HG03135 (cell line): ENCODE measurements around the gene TMC2.
A peak's percentile ranks its signal among the peaks of the same experiment; 100 is the strongest.
"Not testable (repeated sequence)": the region's sequence is repeated elsewhere in the genome, so short reads cannot be mapped to it uniquely, and the experiment has no call there.

Experiments used
- ATAC-seq: cut with Tn5 transposase; IDR thresholded peaks from one replicate; pipeline ENCODE4 v1.9.1; 2021; ENCODE audit warnings: mild to moderate bottlenecking, moderate library complexity; ENCODE audit not compliant: unreplicated experiment

Gene TMC2

DNA sequence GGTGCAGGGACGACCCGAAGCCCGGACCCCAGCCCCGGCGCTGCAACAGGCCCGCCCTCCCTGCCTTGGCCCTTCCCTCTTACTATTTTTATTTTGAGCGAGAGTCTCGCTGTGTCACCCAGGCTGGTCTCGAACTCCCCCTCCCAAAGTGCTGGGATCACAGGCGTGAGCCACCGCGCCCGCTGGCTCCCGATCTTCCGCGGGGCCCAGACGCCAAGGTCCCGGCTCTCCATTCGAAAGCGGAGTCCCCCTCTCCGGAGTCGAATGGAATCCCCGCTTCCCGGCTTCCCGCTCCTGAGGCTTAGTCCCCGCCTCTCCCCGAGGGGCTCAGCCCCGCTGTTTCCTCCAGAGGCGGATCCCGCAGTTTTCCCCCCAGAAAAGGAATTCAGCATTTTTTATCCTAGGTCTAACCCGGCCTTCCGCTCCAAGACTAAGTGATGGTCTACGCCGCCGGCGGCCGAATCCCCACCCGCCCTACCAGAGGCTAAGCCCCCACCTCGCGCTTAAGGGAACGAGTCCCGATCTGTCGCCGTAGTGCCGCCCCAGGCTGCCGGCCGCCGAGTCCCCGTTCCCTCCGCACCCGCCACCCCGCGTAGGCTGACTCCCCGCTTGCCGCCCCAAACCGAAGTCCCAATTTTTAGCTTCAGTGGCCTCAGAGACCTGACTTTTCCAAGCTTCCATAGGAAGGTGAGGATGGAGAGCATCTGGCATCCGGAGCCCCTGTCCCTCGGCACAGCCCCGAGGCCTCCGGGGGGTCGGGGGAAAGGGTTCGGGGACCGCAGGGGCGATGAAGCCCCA is 11.5 kb upstream of the TMC2 start:
- ATAC-seq = peak; percentile 37

DNA sequence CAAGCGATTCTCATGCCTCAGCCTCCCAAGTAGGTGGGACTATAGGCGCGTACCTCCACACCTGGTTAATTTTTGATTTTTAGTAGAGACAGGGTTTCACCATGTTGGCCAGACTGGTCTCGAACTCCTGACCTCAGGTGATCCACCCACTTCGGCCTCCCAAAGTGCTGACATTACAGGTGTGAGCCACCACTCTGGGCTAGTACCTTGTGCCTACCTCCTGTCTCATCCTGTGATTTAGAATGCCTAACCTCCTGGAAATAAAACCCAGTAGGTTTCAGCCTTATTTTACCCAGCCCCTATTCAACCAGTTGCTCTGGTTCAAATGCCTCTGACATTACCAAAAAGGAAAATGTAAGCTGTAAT is 10.2 kb upstream of the TMC2 start:
- ATAC-seq = not testable (repeated sequence)

DNA sequence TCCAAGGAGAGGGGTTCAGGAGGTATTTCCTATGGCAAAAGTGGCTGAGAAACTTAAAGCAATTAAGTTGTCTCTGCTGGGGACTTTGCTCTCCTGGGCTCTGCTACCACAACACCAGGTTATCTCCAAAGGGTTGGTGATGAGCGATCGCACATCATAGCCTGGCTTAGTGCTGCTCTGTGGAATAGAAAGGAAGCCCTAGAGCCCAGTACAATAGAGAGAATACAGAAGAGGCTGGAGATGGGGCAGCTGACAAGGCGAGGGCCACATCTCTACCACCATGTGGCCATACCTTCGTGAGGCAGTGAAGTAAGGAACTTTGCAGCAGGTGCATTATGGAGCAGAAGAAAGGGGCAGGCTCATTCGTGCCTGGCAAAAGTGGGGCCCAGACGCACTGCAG is 8.6 kb upstream of the TMC2 start:
- ATAC-seq = no peak

DNA sequence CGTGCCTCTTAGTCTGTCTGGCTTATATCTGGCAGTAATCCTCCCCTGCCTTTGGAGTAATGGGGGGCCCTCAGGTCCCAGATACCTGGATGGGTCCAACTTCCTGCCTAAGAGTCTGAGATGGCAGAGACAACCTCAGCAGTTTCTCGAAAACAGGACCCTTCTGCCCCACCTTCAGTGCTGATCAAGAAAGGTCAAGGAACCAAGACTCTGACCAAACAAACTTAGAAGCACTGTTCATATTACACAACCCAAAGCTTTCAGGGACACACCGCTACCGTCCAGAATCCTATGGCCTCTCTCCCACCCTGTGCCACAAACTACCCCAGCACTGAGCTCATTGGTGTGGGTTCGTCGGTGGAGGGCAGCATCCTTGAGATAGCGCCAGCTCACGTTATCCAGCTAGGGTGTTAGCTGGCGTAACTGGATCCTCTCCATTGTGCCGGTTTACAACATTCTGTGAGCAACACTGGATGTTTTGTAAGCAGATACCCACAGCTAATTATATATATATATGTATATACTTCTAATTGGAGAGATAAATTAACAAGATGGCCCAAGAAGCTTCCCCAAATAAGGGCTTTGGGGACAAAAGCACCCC is 7.6 kb upstream of the TMC2 start:
- ATAC-seq = no peak

DNA sequence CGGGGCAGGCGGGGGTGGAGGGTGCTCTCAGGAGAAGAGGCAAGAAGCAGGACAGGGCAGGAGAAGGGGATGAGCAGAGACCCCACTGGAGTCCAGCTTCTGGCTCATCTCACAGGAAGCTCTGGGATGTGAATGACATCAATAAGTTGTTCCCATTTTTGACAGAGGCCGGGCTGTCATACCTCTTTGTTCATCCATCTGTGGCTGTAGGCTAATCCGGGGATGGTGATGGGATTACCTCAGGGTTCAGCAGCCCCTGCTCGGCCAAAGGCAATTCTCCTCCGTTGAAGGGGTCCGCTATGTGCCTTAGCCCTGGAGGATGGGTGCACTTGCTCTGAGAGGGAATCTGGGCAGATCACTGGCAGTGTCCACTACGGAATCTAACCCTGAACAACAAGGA is 3.3 kb upstream of the TMC2 start:
- ATAC-seq = no peak

DNA sequence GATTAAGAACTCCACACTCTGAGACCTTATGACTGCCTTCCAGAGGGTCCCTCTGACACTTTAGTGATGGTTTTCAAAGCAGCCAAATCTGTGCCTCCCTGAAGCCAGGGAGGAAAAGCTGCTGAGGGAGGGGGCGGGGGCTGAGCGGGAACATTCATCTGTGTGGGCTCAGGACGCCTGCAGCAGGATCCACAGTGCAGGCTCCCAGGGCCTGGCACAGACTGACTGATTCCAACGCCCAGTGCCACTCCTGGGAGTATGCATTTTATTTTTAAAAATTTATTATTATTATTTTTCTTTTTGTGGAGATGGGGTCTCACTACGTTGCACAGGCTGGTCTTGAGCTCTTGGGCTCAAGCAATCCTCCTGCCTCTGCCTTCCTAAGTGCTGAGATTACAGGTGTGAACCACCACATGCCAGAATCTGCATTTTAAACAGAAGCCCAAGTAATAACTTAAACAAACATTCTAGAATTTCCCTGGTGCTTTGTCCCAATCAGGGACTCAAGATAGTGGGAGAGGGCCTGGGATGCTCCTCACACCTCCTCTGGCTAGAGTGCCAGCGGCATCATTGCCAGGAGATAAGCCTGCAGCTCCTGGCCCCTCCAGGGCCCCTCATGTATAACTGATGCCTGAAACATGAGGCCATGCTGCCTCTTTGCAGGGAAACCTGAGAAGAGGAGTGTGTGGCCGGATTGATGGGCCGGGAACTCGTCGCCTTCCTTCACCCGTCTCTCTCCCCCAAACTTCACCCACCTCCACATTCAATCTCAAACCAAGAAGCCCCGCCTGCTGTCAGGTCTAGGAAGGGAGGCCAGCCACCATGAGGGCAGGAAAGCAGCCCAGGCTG is 438 bp upstream of the TMC2 start:
- ATAC-seq = no peak

DNA sequence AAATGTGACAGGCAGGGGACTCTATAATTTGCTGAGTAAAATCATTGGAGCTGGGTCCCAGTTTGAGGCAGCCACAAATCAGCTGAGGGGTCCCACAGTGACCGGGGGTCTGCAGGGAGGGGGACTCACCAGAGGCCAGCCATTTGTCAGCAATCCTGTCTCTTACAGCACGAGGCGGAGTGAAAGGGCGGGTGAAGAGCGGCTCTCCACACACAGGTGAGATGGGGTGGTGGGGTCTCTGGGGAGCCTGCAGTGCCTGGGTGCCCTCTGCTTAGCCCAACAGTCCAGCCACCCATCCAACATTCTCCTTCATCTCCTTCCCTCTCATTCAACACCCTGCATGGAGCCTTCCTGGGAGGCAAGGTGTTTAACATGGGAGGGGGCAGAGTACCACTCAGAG is 728 bp downstream of the TMC2 start:
- ATAC-seq = no peak

DNA sequence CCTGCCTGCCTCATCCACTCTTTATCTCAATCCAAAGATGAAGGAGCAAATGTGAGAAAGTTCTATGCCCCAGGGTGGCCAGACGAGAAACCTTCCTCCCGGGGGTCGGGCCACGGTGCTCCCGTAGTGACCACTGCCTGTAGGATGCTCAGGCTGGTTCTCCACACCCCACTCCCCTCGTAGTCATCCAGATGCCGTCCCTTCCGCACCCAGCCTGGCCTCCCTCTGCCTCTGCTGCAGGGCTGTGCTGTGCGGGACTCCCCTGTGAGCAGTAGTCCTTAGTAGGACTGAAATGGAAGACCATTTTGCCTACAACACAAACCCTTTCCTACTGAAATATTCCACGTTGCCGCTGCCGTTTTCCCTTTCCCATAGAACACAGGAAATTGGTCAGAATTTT is 2.0 kb downstream of the TMC2 start:
- no peak for ATAC-seq

DNA sequence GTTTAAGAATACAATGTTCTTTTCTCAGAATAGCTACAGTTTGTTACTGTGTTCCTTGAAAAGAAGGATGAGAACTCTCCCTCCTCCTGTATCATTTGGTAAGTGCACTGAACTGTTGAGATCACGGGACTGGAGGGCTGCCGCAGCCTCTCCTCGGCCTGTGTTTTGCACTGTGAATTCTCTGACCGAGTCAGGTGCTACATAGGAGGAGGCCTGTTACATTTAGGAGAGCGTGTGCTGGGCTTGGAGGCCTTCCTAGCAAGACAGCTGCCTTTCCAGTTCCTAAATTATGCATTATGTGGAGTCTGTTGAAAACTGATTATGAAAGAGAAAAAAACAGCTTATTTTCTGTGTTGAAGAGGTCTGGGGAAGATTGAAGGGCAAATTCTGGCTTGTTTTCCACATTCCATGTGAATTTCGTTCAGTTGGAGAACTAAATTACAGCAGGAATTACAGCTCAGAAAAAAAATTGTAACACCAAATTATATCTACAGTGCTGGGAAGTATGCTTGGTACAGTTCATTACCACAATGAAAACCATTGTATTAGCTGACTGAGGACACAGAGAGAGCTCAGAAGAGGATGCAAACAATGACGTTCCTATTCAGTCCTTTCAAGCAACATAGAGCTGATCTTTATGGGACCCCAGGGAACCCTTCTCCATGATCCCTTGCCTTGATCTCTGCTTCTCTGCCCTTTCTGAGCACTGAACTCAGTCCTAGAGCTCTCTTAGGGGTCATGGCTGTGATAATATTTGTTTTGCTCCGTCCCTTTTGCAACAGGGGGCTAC is 2.8 kb downstream of the TMC2 start:
- no peak for ATAC-seq

DNA sequence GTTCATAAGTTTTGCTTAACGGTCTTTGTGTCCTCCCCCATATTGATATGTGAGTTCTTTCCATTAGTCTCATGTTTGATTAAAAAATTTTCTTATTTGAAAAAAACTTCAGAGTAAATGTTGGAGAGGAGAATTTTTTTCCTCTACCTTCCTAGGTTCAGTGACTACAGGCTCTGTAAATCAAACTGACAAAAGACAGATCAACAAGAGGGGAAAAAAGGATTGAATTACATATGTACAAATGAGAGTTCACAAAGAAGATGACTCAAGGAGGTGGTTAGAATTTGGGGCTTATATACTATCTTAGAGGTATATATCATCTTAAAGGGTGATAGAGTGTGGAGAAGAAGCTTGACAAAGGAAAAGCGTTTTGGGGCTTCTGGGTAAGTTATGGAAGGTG is 5.6 kb downstream of the TMC2 start:
- no peak for ATAC-seq

DNA sequence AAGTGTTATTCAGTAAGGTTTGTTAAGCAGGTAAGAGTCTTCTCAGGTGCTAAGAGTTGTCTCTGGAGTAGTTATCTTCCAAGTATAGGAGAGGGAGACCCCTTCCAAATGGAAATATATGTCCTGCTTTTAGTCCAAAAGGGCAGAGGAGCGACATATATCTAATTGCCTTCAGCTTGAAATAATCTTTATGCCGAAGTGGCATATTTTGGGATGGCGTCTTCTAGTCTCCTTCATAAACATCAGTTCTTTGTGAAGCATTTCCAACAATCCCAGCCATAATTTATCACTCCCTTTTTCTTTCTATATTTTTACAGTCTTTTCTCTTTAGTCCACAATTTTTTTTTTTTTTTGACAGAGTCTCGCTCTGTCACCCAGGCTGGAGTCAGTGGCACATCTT is 6.0 kb downstream of the TMC2 start:
- ATAC-seq = no peak

DNA sequence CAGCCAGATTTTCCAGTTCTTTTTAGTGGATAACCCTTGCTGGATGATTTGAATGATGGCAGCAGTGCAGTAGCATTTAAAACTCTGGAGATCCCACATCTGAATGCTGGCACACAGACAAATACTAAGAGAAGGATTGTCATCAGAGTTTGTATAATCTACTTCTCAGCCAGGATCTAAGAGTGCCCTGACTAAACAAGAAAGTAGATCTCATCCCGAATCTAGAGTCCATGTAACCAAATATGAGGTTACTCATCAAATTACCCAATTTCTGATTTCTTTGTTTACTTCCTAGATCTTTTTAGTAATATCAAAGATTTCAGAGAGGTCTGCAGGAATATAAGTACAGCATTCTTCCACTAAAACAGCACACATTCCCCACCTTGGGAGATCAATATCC is 7.8 kb downstream of the TMC2 start:
- no peak for ATAC-seq

DNA sequence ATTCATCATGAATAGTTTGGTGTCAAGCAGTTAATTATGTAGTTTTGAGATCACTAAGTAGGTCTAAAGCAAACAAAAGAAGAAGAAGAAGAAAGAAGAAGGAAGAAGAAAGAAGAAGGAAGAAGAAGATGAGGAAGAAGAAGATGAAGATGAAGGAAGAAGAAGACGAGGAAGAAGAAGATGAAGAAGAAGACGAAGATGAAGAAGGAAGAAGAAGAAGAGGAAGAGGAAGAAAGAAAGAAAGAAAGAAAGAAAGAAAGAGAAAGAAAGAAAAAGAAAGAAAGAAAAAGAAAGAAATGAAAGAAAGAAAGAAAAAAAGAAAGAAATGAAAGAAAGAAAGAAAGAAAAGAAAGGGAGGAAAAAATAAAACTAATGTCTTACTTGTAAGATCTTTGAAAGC is 9.2 kb downstream of the TMC2 start:
- ATAC-seq = no peak

DNA sequence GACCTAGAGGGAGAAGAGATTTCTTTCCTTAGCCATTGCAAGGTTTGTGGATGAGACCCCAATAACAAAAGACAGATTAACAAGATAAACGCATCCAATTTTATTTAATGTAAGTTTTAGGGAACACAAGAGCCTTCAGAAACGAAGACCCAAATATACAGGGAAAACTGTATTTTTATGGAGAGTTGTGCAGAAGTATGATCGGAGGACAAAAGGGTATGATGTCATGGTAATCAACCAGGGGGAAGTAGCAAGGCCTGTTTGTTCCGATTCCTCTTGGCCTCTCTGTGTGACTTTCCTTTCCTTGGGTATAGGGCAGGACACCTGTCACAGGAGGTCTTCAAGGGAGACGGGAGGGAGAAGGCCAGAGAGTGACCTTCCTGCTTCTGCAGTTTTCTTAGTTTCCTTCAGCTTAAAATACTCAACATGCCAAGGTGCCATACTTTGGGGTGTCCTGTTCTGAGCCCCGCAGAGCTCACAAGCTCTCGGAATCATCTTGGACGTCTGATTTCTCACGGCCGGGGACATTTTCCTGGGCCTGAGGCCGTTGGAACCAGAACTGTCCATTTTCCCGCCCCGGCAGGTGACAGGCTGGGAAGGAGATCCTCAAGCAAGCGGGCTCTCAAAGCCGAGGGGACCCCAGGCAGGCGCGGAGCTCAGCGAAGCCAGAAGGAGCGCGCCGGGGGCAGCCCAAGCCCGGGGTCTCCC is 21.7 kb downstream of the TMC2 start:
- ATAC-seq = no peak

DNA sequence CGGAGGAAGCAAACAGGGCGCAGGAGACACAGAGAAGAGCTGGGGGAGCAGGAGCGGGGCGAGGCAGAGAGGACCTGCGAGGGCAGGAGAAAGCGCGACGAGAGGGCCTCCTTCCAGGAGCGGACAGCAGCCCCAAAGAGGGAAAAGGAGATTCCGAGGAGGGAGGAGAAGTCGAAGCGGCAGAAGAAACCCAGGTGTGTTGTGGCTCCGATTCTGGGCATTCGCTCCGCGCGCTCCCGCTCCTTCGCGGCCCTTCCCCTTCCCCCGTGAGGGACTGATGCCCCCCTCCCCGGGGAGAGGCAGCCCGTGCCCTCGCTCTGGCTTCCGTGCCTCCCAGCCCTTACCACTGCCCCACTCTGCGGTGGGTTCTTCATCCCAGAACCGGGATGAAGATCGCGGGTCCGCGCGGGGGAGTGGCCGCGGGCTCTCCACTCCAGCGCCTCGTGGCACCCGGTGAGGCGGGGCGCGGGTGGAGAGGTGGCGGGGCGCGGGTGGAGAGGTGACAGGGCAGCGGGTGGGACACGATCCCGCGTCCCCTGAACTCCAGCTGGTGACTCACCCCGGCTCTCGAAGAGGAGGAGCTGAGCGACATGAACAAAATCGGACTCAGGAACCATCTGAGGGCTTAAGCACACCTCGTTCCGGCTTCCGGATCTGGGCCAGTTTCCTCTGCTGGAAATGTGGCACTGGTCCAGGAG is 22.4 kb downstream of the TMC2 start:
- ATAC-seq = no peak

DNA sequence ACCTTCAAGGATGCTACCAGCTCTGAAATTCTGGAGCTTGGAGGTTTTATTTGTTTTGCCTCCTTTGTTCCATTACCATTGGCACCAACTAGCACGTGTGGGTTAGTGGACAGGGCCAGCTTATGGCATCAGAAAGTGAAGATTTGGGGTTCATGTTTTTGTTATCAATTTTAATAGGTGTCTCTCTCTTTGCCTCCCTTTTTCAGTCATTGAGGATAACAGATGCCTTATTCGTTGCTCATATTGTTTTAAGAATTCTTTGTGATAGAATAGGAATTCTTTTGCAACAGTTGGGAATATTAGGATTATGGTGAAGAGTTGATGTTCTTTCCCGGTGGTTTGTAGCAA is 22.9 kb downstream of the TMC2 start:
- ATAC-seq = no peak

DNA sequence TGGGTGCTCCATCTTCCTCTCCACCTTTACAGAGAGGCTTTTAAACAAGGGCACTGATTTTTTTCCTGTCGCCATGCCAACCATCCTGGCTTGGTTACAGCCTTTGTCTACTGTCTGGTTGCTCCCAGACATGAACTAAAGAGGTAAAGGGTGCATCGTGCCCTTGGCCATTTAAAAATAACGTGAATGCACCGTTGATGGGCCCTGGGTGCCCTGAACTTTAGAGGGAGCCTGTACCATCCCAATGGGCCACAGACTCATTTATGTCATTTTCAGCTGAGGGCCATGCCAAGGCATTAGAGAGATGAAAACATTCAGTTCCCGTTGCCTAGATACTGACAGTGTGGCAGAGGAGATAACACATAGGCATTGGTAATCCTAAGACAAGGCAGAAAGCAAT is 23.3 kb downstream of the TMC2 start:
- ATAC-seq = no peak

DNA sequence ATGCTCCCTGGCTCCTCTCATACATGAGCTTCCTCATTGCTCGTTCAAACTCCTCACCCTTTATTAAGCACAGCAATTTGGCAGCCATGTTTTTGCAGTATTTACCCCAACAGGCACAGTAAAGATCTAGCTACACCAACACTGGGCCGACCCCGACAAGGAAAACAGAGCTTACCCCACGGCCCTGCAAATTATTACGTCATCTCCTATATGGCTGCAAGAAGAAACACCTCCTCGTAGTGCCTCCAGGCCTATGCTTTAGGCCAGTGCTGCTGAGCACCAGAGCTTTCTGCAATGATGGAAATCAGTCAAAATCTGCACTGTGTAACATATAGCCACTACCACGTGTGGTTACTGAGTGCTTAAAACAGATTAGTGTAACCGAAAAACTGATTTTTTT is 26.7 kb downstream of the TMC2 start:
- ATAC-seq = no peak

DNA sequence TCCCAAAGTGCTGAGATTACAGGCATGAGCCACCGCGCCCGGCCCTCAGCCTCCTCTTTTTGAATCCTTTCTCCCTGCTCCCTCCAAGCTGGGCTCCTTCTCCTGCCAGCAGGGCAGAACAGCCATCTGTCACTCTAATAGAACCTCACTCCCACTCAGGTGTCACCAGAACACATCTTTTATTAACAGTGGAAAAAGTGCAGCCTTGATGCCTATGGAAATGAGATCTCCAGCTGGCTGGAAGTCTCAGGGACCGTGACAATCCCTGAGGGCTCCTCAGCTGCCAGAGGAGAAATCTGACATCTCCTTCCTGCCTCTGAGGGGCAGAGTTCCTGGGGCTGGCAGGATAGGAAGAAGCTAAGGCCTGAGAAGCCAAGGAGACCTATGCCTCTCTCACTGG is 28.0 kb downstream of the TMC2 start:
- no peak for ATAC-seq

DNA sequence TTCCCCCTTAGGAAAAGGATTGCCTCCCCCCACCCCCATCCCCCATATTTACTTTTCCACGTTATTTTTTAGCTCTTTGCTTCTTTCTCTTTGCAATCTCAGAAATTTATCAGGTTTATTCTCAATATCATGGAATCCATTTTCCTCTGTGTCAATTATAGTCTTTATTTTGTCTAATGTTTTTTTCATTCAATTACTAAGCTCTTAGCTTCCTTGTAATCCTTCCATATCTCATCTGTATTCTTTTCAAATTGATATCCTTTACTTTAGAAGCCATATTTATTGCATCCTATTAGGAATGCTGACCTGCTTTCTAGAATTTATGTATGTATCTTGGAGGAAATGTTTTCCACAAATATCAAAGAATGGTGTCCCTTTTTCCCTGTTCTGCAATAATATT is 39.3 kb downstream of the TMC2 start:
- no peak for ATAC-seq
